ENCODE data around the gene SYNGR3.

SYNGR3 gene

DNA sequence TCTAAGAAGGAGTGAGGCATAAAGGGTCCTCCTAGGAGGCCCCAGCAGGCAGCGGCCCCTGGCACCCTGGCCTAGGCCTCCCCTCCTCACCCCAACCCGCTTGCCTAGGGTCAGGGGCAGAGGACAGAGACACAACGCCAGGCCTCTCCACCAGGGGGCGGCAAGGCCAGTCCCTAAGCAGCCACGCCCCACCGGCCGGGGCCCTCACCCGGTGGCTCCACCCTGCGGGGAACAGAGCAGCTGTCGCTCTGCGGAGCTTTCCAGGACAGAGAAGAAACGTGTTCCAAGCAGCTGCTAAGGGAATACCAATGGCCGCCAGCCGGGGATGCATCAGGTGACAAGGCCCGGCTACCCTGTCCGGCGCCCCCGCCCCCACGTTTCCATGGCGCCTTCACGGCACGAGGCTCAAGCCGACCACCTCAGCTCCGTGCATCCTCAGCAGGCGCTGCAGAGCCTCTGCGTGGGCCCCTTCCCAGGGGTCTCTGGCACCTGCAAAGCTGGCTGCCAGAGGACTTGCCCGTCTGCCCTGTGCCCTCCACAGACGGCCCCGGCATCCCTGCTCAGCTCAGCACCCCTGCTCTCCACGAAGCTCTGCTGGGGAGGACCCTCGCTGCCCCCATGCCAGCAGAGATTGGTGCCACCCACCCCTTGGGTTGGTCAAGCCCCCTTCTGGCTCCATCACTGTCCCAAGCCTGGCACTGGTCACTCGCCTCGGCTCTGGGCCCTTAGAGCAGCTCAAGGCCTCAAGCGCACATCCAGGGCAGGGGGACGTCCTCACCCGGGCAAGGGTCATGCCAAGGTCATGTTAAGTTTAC, 14.3 kb downstream of the SYNGR3 start:
- no peak overlapping the region for H3K27ac ChIP-seq

GRCh38 chr16:2004795-2005517, 15.2 kb downstream of the SYNGR3 start:
- Histone ChIP-seq H3K27ac (no peak overlapping the region), H3K4me3 (no peak overlapping the region)
- DNase-seq (ENCODE audit: low spot score) = no peak
- TF ChIP-seq, protein P1, sequence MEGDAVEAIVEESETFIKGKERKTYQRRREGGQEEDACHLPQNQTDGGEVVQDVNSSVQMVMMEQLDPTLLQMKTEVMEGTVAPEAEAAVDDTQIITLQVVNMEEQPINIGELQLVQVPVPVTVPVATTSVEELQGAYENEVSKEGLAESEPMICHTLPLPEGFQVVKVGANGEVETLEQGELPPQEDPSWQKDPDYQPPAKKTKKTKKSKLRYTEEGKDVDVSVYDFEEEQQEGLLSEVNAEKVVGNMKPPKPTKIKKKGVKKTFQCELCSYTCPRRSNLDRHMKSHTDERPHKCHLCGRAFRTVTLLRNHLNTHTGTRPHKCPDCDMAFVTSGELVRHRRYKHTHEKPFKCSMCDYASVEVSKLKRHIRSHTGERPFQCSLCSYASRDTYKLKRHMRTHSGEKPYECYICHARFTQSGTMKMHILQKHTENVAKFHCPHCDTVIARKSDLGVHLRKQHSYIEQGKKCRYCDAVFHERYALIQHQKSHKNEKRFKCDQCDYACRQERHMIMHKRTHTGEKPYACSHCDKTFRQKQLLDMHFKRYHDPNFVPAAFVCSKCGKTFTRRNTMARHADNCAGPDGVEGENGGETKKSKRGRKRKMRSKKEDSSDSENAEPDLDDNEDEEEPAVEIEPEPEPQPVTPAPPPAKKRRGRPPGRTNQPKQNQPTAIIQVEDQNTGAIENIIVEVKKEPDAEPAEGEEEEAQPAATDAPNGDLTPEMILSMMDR (IDR thresholded peaks at IDR 0.05) = no peak

More for the DNA sequence above, 14.3 kb downstream of the SYNGR3 start:
- peak overlapping the region; percentile 55 for H3K4me3 ChIP-seq
- no peak for DNase-seq (ENCODE audit: low spot score)
- TF ChIP-seq, protein P1 (IDR thresholded peaks at IDR 0.05) = peak; percentile 77

GRCh38 chr16:2005646-2006045, 15.9 kb downstream of the SYNGR3 start:
- no peak overlapping the region for H3K4me3 ChIP-seq
- no peak for DNase-seq (ENCODE audit: low spot score)
- TF ChIP-seq, protein P1 (IDR thresholded peaks at IDR 0.05) = no peak
- H3K27ac ChIP-seq = no peak overlapping the region

GRCh38 chr16:2006317-2006716, 16.5 kb downstream of the SYNGR3 start:
- Histone ChIP-seq H3K4me3 (no peak overlapping the region), H3K27ac (no peak overlapping the region)
- DNase-seq (ENCODE audit: low spot score) = no peak
- TF ChIP-seq, protein P1 (IDR thresholded peaks at IDR 0.05) = no peak

- Histone ChIP-seq H3K4me3 (peak overlapping the region; percentile 19), H3K27ac (no peak overlapping the region)
- TF ChIP-seq, protein P1 (IDR thresholded peaks at IDR 0.05) = no peak
- DNase-seq (ENCODE audit: low spot score) = no peak
These were observed 17.5 kb downstream of the SYNGR3 start for GRCh38 chr16:2007081-2007836.

GRCh38 chr16:2008009-2008526, 18.3 kb downstream of the SYNGR3 start:
- Histone ChIP-seq H3K27ac (no peak overlapping the region), H3K4me3 (peak overlapping the region; percentile 85)
- DNase-seq (ENCODE audit: low spot score) = no peak
- TF ChIP-seq, protein P1 (IDR thresholded peaks at IDR 0.05) = no peak

All from coronary artery (tissue), 2 donors.